ENCODE data around the gene ASCL5. TPM values are rescaled to one million over a fixed set of nuclear protein-coding genes. Genes with fewer than 3 reads are reported as not detected.

ASCL5 gene
- polyA plus RNA-seq, 1 donor (not counting 4 experiments of a cell fraction or from before 2014, with no cell fraction given), result not detected

DNA sequence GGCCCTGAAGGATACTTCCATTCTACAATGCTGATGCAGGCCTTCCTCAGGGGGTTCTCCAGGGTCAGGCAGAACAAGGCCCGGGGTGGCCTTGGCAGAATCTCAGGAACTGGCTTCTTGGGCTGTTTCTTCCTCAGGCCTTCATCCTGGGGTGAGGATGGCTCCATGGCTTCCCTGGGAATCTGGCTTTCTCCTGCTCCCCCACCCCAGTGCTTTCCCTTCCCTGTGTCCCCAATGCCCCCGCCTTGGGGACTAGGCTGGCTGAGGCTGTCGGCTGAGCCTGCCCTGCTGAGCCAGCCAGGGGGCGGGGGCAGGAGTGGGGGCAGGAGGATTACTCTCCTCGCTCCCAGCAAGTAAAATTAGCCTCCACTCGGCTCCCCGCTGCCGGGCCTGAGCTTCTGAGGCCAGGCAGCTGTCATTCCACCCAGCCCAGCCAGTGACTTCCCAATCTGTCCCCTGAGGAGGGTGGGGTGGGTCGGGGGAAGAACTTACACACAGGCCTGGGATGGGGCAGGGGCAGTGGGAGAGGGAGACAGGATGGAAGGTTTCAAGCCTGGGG lies 14.7 kb downstream of the ASCL5 start, which contains the start of gene CACNA1S:
TSS of gene CACNA1S (minus strand) at position 254 of the 559 bp plus-strand sequence. CDS start at position 167, 87 bp downstream.
- no peak for FAIRE-seq
- no peak within 1 kb of the TSS for H3K4me2 ChIP-seq (ENCODE audit: control insufficient read depth, extremely low read depth, insufficient read depth, low read depth, low read length)
- no peaks in the 10 kb centered on the region for H3K36me3 ChIP-seq (ENCODE audit: control insufficient read depth in 2 of 2, extremely low read depth in 1 of 2, insufficient read depth in 2 of 2, low read length in 2 of 2)
- no peak within 1 kb of the TSS for H3K9ac ChIP-seq (ENCODE audit: control insufficient read depth, extremely low read depth, insufficient read depth, low read length)
- dilution Hi-C loops (cut with MboI; ENCODE audit: extremely low pct_ligation_motif_present, low sequenced_read_pairs), result no loop called here
- no peak within 1 kb of the TSS for H2AFZ ChIP-seq (ENCODE audit: control insufficient read depth, low read length)
- TF ChIP-seq EZH2 (IDR thresholded peaks at IDR 0.05; ENCODE audit: low read length), result no peak
- TF ChIP-seq, protein P1, sequence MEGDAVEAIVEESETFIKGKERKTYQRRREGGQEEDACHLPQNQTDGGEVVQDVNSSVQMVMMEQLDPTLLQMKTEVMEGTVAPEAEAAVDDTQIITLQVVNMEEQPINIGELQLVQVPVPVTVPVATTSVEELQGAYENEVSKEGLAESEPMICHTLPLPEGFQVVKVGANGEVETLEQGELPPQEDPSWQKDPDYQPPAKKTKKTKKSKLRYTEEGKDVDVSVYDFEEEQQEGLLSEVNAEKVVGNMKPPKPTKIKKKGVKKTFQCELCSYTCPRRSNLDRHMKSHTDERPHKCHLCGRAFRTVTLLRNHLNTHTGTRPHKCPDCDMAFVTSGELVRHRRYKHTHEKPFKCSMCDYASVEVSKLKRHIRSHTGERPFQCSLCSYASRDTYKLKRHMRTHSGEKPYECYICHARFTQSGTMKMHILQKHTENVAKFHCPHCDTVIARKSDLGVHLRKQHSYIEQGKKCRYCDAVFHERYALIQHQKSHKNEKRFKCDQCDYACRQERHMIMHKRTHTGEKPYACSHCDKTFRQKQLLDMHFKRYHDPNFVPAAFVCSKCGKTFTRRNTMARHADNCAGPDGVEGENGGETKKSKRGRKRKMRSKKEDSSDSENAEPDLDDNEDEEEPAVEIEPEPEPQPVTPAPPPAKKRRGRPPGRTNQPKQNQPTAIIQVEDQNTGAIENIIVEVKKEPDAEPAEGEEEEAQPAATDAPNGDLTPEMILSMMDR (optimal IDR thresholded peaks at IDR 0.05 in 1 of 3, IDR thresholded peaks at IDR 0.05 in 1 of 3, conservative IDR thresholded peaks at IDR 0.05 in 1 of 3; ENCODE audit: extremely low read depth in 1 of 3, insufficient read depth in 2 of 3, low read length in 3 of 3), result no peak
- H3K27ac ChIP-seq (ENCODE audit: control insufficient read depth, insufficient read depth, low read length), result no peak within 1 kb of the TSS
- no peaks in the 10 kb centered on the region for H3K79me2 ChIP-seq (ENCODE audit: control insufficient read depth, insufficient read depth, low read length)
- no peaks in the 10 kb centered on the region for H3K4me1 ChIP-seq (ENCODE audit: control insufficient read depth, extremely low read depth, insufficient read depth, low read length)
- H3K4me3 ChIP-seq (ENCODE audit: control insufficient read depth in 2 of 3, extremely low read depth in 1 of 3, insufficient read depth in 2 of 3, low read depth in 1 of 3, low read length in 3 of 3), result no peak within 1 kb of the TSS
- H3K9me1 ChIP-seq (ENCODE audit: control insufficient read depth, extremely low read depth, insufficient read depth, low read length), result no peaks in the 10 kb centered on the region
- no peak for DNase-seq (ENCODE audit: low read depth, low spot score)
- H3K9me3 ChIP-seq (ENCODE audit: control insufficient read depth, low read depth, low read length), result no peaks in the 10 kb centered on the region
- peaks cover 23% of the 10 kb centered on the region for H3K27me3 ChIP-seq (ENCODE audit: control insufficient read depth, extremely low read depth, insufficient read depth, low read length)
- H4K20me1 ChIP-seq (ENCODE audit: control insufficient read depth, extremely low read depth, insufficient read depth, low read length), result no peaks in the 10 kb centered on the region

DNA sequence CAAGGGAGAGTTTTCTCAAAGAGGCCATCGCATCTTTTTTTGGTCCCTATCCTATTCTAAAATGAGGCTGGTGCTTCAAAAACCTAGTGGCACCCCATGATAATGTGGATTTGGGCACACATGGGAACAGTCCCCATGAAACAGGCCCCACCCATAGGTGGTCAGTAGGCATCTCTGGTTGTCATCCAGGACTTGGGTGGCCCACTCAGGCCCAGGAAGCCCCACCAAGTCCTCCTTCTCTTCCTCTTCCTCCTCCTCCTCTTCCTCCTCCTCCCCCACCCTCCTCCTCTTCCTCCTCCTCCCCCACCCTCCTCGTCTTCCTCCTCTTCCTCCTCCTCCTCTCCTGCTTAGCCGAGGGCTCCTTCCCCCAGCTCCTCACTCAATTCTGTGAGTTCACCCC lies 15.3 kb downstream of the ASCL5 start:
- H3K27ac ChIP-seq (ENCODE audit: control insufficient read depth, insufficient read depth, low read length), result no peak overlapping the region
- no peak overlapping the region for H3K9ac ChIP-seq (ENCODE audit: control insufficient read depth, extremely low read depth, insufficient read depth, low read length)
- no peaks in the 10 kb centered on the region for H3K79me2 ChIP-seq (ENCODE audit: control insufficient read depth, insufficient read depth, low read length)
- no peak overlapping the region for H2AFZ ChIP-seq (ENCODE audit: control insufficient read depth, low read length)
- dilution Hi-C loops (cut with MboI; ENCODE audit: extremely low pct_ligation_motif_present, low sequenced_read_pairs), result no loop called here
- H3K36me3 ChIP-seq (ENCODE audit: control insufficient read depth in 2 of 2, extremely low read depth in 1 of 2, insufficient read depth in 2 of 2, low read length in 2 of 2), result no peaks in the 10 kb centered on the region
- H3K4me2 ChIP-seq (ENCODE audit: control insufficient read depth, extremely low read depth, insufficient read depth, low read depth, low read length), result no peak overlapping the region
- FAIRE-seq (no peak), DNase-seq (ENCODE audit: low read depth, low spot score) (no peak)
- peaks cover 23% of the 10 kb centered on the region for H3K27me3 ChIP-seq (ENCODE audit: control insufficient read depth, extremely low read depth, insufficient read depth, low read length)
- H3K9me1 ChIP-seq (ENCODE audit: control insufficient read depth, extremely low read depth, insufficient read depth, low read length), result no peaks in the 10 kb centered on the region
- no peak for TF ChIP-seq EZH2 (IDR thresholded peaks at IDR 0.05; ENCODE audit: low read length)
- TF ChIP-seq, protein P1 (optimal IDR thresholded peaks at IDR 0.05 in 1 of 3, IDR thresholded peaks at IDR 0.05 in 1 of 3, conservative IDR thresholded peaks at IDR 0.05 in 1 of 3; ENCODE audit: extremely low read depth in 1 of 3, insufficient read depth in 2 of 3, low read length in 3 of 3), result no peak
- no peak overlapping the region for H3K4me3 ChIP-seq (ENCODE audit: control insufficient read depth in 2 of 3, extremely low read depth in 1 of 3, insufficient read depth in 2 of 3, low read depth in 1 of 3, low read length in 3 of 3)
- H3K9me3 ChIP-seq (ENCODE audit: control insufficient read depth, low read depth, low read length), result no peaks in the 10 kb centered on the region
- no peaks in the 10 kb centered on the region for H3K4me1 ChIP-seq (ENCODE audit: control insufficient read depth, extremely low read depth, insufficient read depth, low read length)
- H4K20me1 ChIP-seq (ENCODE audit: control insufficient read depth, extremely low read depth, insufficient read depth, low read length), result no peaks in the 10 kb centered on the region
